Sigmoid colon (tissue), 7 donors: Measurements from ENCODE around the gene CLMN. TPM values are rescaled to one million over a fixed set of nuclear protein-coding genes. Genes with fewer than 3 reads are reported as not detected.

ENCODE experiments used
- DNase-seq: peaks from one replicate; pipeline ENCODE4 v3.0.0-alpha.2; 2019
- H3K27ac ChIP-seq, 4 donors: fragments of 200-600 bp; sonication (generic); one replicate each; pipeline ENCODE4 v1.5.1; 2016 to 2019; ENCODE audit warnings: mild to moderate bottlenecking in 1 of 4
- H3K27me3 ChIP-seq, 3 donors: fragments of 200-600 bp; sonication (generic); one replicate each; pipeline ENCODE4 v1.5.1; 2019; ENCODE audit warnings: mild to moderate bottlenecking in 1 of 3
- H3K36me3 ChIP-seq, 4 donors: fragments of 200-600 bp; sonication (generic); one replicate each; pipeline ENCODE4 v1.5.1; 2016 to 2019
- H3K4me1 ChIP-seq, 4 donors: fragments of 200-600 bp; sonication (generic); one replicate each; pipeline ENCODE4 v1.5.1; 2017 to 2019
- H3K4me3 ChIP-seq, 4 donors: fragments of 200-600 bp; sonication (generic); one replicate each; pipeline ENCODE4 v1.5.1; 2017 to 2019; ENCODE audit warnings: mild to moderate bottlenecking in 2 of 4, moderate library complexity in 1 of 4
- H3K9me3 ChIP-seq, 4 donors: fragments of 200-600 bp in 3 of 4; sonication (generic) in 3 of 4; one replicate each; pipeline versions ENCODE4 v1.5.1 to v1.6.1; 2013 to 2019
- EP300 ChIP-seq, 4 donors: sonication (generic); formaldehyde crosslinking; IDR thresholded peaks; one replicate each; pipeline ENCODE4 v1.6.1; 2017; ENCODE audit warnings: antibody characterized with exemption in 4 of 4
- POLR2A ChIP-seq, 2 donors: fragments of 450-650 bp; IDR thresholded peaks; one replicate each; pipeline ENCODE4 v1.6.1; 2016; ENCODE audit warnings: antibody characterized with exemption in 2 of 2, mild to moderate bottlenecking in 2 of 2, moderate library complexity in 2 of 2
- POLR2AphosphoS5 ChIP-seq, 4 donors: sonication (generic); formaldehyde crosslinking; IDR thresholded peaks; one replicate each; pipeline ENCODE4 v1.6.1; 2017; ENCODE audit warnings: antibody characterized with exemption in 4 of 4
- WGBS, 2 donors: extraction: QIAGEN DNeasy Blood & Tissue Kit; methylation state at CpG; one replicate each; pipeline ENCODE4 v1.1.7; 2013; 5-methylcytosine and 5-hydroxymethylcytosine counted together
- intact Hi-C: fragments of 100-400 bp; cut with DNase I; formaldehyde crosslinking; loops from one replicate; pipeline ENCODE4 v1.15.1; 2023
- polyA plus RNA-seq, 3 donors: library from polyadenylated mRNA; stranded (reverse); fragments of 200-250 nt; gene quantifications; one replicate each; pipeline ENCODE4 v1.2.3, GENCODE V29; 2013
- total RNA-seq, 4 donors: library from RNA; depleted of rRNA; stranded (reverse); fragments of >200 nt; gene quantifications; one replicate each; pipeline ENCODE4 v1.1.0, GENCODE V29; 2016
- TF ChIP-seq, protein P1 (sequence below), 4 experiments: fragments of 450-650 bp in 3 of 4; fragments of 200-600 bp in 1 of 4; IDR thresholded peaks; one replicate each; pipeline ENCODE4 v1.5.1; 2016 to 2019; ENCODE audit warnings: antibody characterized with exemption in 4 of 4, mild to moderate bottlenecking in 3 of 4, moderate library complexity in 2 of 4
- donor health status: healthy with polysubstance abuse.
- donor health status: Bipolar disorder and iron deficiency.
- donor health status: healthy.

Gene CLMN
- total and polyA plus RNA-seq, 7 donors = 3.5 to 40.2 (median 9.1) TPM

DNA sequence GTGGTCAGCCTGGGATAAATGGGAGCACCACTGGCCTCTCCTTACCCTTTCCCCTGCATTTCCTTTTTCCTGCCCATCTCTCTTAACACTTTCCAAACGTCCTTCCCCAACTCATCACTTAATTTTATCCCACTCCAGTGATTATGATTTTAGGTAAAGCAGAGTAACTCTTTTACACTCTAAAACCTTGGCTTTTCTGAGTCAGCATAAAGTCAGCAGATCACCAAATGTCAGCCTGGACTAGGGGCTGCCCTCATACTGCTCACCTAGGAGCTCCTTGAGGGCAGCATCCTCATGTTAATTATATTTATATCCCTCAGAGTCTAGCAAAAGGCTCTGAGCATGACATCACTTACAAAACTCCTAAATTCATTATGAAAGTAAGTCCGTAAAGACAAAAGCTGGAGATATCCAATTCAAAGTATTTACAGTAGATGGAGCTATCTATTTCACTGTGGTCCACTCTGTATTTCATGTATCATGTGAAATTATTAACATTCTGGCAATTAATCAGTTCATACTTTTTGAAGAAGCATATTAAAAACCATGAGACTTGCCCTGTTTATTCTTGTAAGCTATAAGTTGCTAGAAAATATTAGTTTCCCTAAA lies 145.4 kb downstream of the CLMN start:
- H3K27ac ChIP-seq = no peak overlapping the region
- intact Hi-C loops = no loop called here
- no peak overlapping the region for H3K4me3 ChIP-seq
- 54 to 64% methylated on average over 2 of the region's 2 CpGs for WGBS, 2 donors
- no peaks in the 10 kb centered on the region for H3K27me3 ChIP-seq
- H3K4me1 ChIP-seq = no peaks in the 10 kb centered on the region
- TF ChIP-seq, protein P1, sequence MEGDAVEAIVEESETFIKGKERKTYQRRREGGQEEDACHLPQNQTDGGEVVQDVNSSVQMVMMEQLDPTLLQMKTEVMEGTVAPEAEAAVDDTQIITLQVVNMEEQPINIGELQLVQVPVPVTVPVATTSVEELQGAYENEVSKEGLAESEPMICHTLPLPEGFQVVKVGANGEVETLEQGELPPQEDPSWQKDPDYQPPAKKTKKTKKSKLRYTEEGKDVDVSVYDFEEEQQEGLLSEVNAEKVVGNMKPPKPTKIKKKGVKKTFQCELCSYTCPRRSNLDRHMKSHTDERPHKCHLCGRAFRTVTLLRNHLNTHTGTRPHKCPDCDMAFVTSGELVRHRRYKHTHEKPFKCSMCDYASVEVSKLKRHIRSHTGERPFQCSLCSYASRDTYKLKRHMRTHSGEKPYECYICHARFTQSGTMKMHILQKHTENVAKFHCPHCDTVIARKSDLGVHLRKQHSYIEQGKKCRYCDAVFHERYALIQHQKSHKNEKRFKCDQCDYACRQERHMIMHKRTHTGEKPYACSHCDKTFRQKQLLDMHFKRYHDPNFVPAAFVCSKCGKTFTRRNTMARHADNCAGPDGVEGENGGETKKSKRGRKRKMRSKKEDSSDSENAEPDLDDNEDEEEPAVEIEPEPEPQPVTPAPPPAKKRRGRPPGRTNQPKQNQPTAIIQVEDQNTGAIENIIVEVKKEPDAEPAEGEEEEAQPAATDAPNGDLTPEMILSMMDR (IDR thresholded peaks at IDR 0.05) = no peak
- TF ChIP-seq POLR2AphosphoS5 (IDR thresholded peaks at IDR 0.05) = no peak
- no peak for TF ChIP-seq POLR2A (IDR thresholded peaks at IDR 0.05)
- no peak for TF ChIP-seq EP300 (IDR thresholded peaks at IDR 0.05)
- H3K36me3 ChIP-seq = no peaks in the 10 kb centered on the region
- no peak for DNase-seq
- H3K9me3 ChIP-seq = no peaks in the 10 kb centered on the region

DNA sequence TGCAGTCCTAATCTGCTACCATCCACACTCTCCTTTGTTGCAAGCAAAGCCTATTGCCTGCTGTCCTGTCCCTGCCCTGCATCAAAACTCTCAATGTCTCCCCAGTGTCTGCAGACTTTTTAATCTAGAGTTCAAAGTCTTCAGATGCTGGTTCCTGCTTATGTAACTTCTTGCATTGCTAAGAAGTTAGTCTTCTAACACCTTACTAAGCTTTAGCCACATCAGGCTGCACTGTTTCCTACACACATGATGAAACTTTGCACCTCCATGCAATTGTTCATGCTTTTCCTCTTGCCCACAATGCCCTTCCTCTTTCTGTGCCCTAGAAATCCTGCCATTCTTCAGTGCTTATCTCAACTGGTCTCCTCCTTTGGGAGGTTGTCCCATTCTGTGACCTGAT lies 146.2 kb downstream of the CLMN start:
- TF ChIP-seq, protein P1 (IDR thresholded peaks at IDR 0.05) = no peak
- no peak for TF ChIP-seq EP300 (IDR thresholded peaks at IDR 0.05)
- no peak for TF ChIP-seq POLR2AphosphoS5 (IDR thresholded peaks at IDR 0.05)
- no peak for TF ChIP-seq POLR2A (IDR thresholded peaks at IDR 0.05)
- no peak for DNase-seq
- Histone ChIP-seq H3K9me3 (no peaks in the 10 kb centered on the region), H3K4me3 (no peak overlapping the region), H3K36me3 (no peaks in the 10 kb centered on the region), H3K27ac (no peak overlapping the region), H3K4me1 (no peaks in the 10 kb centered on the region), H3K27me3 (no peaks in the 10 kb centered on the region)
- intact Hi-C loops = no loop called here

DNA sequence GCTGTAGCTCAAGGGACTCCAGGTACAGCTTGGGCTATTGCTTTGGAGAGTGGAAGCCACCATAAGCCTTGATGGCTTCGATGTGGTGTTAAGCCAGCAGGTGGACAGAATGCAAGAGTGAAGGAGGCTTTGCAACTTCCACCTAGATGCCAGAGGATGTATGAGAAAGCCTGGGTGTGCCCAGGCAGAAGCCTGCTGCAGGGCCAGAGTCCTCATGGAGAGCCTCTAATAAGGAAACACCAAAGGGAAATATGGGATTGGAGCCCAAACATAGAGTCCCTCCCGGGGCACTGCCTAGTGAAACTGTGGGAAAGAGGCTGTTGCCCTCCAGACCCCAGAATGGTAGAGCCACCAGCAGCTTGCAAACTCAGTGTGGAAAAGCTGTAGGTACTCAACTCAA lies 152.5 kb downstream of the CLMN start:
- TF ChIP-seq EP300 (IDR thresholded peaks at IDR 0.05) = no peak
- TF ChIP-seq, protein P1 (IDR thresholded peaks at IDR 0.05) = no peak
- no peak for TF ChIP-seq POLR2A (IDR thresholded peaks at IDR 0.05)
- TF ChIP-seq POLR2AphosphoS5 (IDR thresholded peaks at IDR 0.05) = no peak
- Histone ChIP-seq H3K27me3 (no peaks in the 10 kb centered on the region), H3K4me3 (no peak overlapping the region), H3K4me1 (no peaks in the 10 kb centered on the region), H3K9me3 (peaks cover 0 to 3% (median 0%) of the 10 kb centered on the region in 4 donors), H3K27ac (no peak overlapping the region), H3K36me3 (no peaks in the 10 kb centered on the region)
- 55 to 86% methylated on average over 2 of the region's 2 CpGs for WGBS, 2 donors
- intact Hi-C loops = no loop called here
- no peak for DNase-seq

DNA sequence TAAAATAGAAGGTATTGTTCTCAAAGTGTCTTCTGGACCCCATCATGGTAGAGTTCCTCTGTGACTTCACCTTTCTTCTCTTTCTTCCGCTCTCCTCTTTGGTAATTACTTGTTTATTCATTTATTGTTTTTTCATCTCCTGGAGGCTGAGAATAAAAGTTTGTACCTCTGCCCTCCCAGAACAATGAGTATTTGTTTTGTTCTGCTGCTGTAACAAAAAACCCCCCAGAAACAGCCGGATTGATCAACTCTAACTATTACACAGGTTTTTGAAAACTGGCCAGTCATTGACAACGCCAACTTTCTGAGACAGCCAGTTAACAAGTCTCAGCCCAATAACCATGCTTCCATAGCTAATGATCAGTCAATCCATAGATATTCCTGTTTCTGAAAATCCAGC lies 154.2 kb downstream of the CLMN start:
- Histone ChIP-seq H3K27ac (no peak overlapping the region), H3K9me3 (peaks cover 0 to 3% (median 0%) of the 10 kb centered on the region in 4 donors), H3K27me3 (no peaks in the 10 kb centered on the region), H3K4me3 (no peak overlapping the region), H3K4me1 (no peaks in the 10 kb centered on the region), H3K36me3 (no peaks in the 10 kb centered on the region)
- DNase-seq = no peak
- 96% methylated on average over 3 of the region's 3 CpGs for WGBS, 2 donors
- intact Hi-C loops = no loop called here
- TF ChIP-seq EP300 (IDR thresholded peaks at IDR 0.05) (no peak), POLR2A (IDR thresholded peaks at IDR 0.05) (no peak), POLR2AphosphoS5 (IDR thresholded peaks at IDR 0.05) (no peak)
- TF ChIP-seq, protein P1 (IDR thresholded peaks at IDR 0.05) = no peak

DNA sequence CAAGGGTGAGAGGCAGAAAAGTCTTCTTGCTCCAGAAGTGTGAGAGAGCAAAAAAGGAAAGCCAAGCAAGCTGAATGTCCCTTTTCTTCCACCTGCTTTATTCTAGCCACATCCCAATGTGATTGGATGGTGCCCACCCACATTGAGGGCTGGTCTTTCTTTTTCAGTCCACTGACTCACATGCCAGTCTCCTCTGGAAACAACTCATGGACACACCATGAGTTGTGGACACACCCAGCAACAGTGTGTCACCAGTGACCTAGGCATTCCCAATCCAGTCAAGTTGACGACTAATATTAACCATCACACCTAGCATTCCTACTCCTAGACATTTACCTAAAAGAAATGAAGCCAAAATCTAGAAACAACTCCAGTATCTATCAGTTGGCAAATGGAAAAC lies 155.2 kb downstream of the CLMN start:
- H3K36me3 ChIP-seq = no peaks in the 10 kb centered on the region
- H3K9me3 ChIP-seq = peaks cover 0 to 3% (median 0%) of the 10 kb centered on the region in 4 donors
- TF ChIP-seq, protein P1 (IDR thresholded peaks at IDR 0.05) = no peak
- TF ChIP-seq POLR2A (IDR thresholded peaks at IDR 0.05) (no peak), POLR2AphosphoS5 (IDR thresholded peaks at IDR 0.05) (no peak), EP300 (IDR thresholded peaks at IDR 0.05) (no peak)
- WGBS, 2 donors = 99% methylated on average over 1 of the region's 1 CpG
- H3K4me3 ChIP-seq = no peak overlapping the region
- H3K27ac ChIP-seq = no peak overlapping the region
- no peaks in the 10 kb centered on the region for H3K4me1 ChIP-seq
- intact Hi-C loops = no loop called here
- H3K27me3 ChIP-seq = no peaks in the 10 kb centered on the region
- no peak for DNase-seq
